WTC11 (cell line): ENCODE data around the gene NUP37.

Source experiments
- MYBL2 ChIP-seq: sonication (generic); formaldehyde crosslinking; IDR thresholded peaks from 2 replicates; pipeline ENCODE4 v1.8.1; 2023; ENCODE audit warnings: mild to moderate bottlenecking, moderate library complexity, missing genetic modification reagents
- ZBTB21 ChIP-seq: sonication (generic); formaldehyde crosslinking; IDR thresholded peaks from 2 replicates; pipeline ENCODE4 v1.8.1; 2023; ENCODE audit warnings: mild to moderate bottlenecking, missing genetic modification reagents, borderline replicate concordance
- TF ChIP-seq, protein P1 (sequence below): fragments of 200-600 bp; IDR thresholded peaks from 2 replicates; pipeline ENCODE4 v1.8.0; 2022; ENCODE audit warnings: antibody characterized with exemption

- TF ChIP-seq MYBL2 (CRISPR knock-in tag): no peak
- TF ChIP-seq ZBTB21 (CRISPR knock-in tag): no peak
- TF ChIP-seq, protein P1, sequence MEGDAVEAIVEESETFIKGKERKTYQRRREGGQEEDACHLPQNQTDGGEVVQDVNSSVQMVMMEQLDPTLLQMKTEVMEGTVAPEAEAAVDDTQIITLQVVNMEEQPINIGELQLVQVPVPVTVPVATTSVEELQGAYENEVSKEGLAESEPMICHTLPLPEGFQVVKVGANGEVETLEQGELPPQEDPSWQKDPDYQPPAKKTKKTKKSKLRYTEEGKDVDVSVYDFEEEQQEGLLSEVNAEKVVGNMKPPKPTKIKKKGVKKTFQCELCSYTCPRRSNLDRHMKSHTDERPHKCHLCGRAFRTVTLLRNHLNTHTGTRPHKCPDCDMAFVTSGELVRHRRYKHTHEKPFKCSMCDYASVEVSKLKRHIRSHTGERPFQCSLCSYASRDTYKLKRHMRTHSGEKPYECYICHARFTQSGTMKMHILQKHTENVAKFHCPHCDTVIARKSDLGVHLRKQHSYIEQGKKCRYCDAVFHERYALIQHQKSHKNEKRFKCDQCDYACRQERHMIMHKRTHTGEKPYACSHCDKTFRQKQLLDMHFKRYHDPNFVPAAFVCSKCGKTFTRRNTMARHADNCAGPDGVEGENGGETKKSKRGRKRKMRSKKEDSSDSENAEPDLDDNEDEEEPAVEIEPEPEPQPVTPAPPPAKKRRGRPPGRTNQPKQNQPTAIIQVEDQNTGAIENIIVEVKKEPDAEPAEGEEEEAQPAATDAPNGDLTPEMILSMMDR: no peak
These were observed 23.1 kb downstream of the NUP37 start for GRCh38 chr12:102096855-102097254.
